CD14-positive monocyte (primary cell): ENCODE data around the gene ARHGEF9. TPM values are rescaled to one million over a fixed set of nuclear protein-coding genes. Genes with fewer than 3 reads are reported as not detected.

Experiments
- DNase-seq, 3 donors: peaks; one replicate each; pipeline ENCODE4 v3.0.0-alpha.2; 2011 to 2022
- H2AFZ ChIP-seq: 2 replicates; pipeline ENCODE4 v1.6.0; 2012; ENCODE audit warnings: mild to moderate bottlenecking, low read depth, low read length, inconsistent platforms; ENCODE audit not compliant: insufficient read depth, poor library complexity, severe bottlenecking
- H3K27ac ChIP-seq, 2 donors: 1 replicate in 1 of 2; 2 replicates in 1 of 2; pipeline ENCODE4 v1.5.1; 2012 to 2013; ENCODE audit warnings: low read length in 2 of 2, control low read depth in 1 of 2, inconsistent platforms in 1 of 2, low read depth in 1 of 2, mild to moderate bottlenecking in 1 of 2
- H3K27me3 ChIP-seq, 2 donors: one replicate each; pipeline versions ENCODE4 v1.6.0 to v1.6.1; 2011 to 2013; ENCODE audit warnings: low read length in 2 of 2; ENCODE audit not compliant: control insufficient read depth in 2 of 2, insufficient read depth in 2 of 2
- H3K36me3 ChIP-seq, 2 donors: replicated peaks in 1 of 2; 1 replicate in 1 of 2; 2 replicates in 1 of 2; pipeline versions ENCODE4 v1.5.1 to v1.6.1; 2012 to 2013; ENCODE audit warnings: low read length in 2 of 2, control low read depth in 1 of 2, inconsistent platforms in 1 of 2, mild to moderate bottlenecking in 1 of 2; ENCODE audit not compliant: insufficient read depth in 2 of 2, control insufficient read depth in 1 of 2
- H3K4me1 ChIP-seq, 2 donors: 1 replicate in 1 of 2; 2 replicates in 1 of 2; pipeline versions ENCODE4 v1.5.1 to v1.6.1; 2012 to 2013; ENCODE audit warnings: low read length in 2 of 2, control low read depth in 1 of 2, inconsistent platforms in 1 of 2, mild to moderate bottlenecking in 1 of 2, moderate library complexity in 1 of 2; ENCODE audit not compliant: insufficient read depth in 2 of 2, control insufficient read depth in 1 of 2
- H3K4me2 ChIP-seq: replicated peaks from 2 replicates; pipeline ENCODE3; 2012; ENCODE audit warnings: low read length, moderate library complexity, mild to moderate bottlenecking; ENCODE audit not compliant: poor library complexity, severe bottlenecking; ENCODE audit errors: extremely low read depth
- H3K4me3 ChIP-seq, 3 experiments: fragments of 200-600 bp in 1 of 3; sonication (generic) in 1 of 3; replicated peaks in 1 of 3; 1 replicate in 2 of 3; 2 replicates in 1 of 3; pipeline ENCODE4 v1.5.1; 2011 to 2013; ENCODE audit warnings: low read length in 3 of 3, mild to moderate bottlenecking in 3 of 3, control low read depth in 2 of 3, low read depth in 2 of 3, inconsistent platforms in 1 of 3, moderate library complexity in 1 of 3
- H3K79me2 ChIP-seq: 2 replicates; pipeline ENCODE4 v1.6.0; 2012; ENCODE audit warnings: mild to moderate bottlenecking, control low read depth, inconsistent platforms, low read length, moderate library complexity; ENCODE audit not compliant: insufficient read depth
- H3K9ac ChIP-seq: 2 replicates; pipeline ENCODE4 v1.6.0; 2017; ENCODE audit warnings: low read length, mild to moderate bottlenecking; ENCODE audit not compliant: insufficient read depth, poor library complexity, severe bottlenecking
- H3K9me3 ChIP-seq, 2 donors: replicated peaks in 1 of 2; 1 replicate in 1 of 2; 2 replicates in 1 of 2; pipeline versions ENCODE4 v1.5.1 to v1.6.1; 2012 to 2013; ENCODE audit warnings: low read length in 2 of 2, control low read depth in 1 of 2; ENCODE audit not compliant: control insufficient read depth in 1 of 2, insufficient read depth in 1 of 2
- H4K20me1 ChIP-seq: 2 replicates; pipeline ENCODE4 v1.6.0; 2012; ENCODE audit warnings: mild to moderate bottlenecking, low read length, control low read depth, moderate library complexity; ENCODE audit not compliant: insufficient read depth
- H3K27ac Mint-ChIP-seq, 7 donors: one replicate each; pipeline ENCODE4 v1.8.0; 2020; ENCODE audit warnings: mild to moderate bottlenecking in 7 of 7, mixed read lengths in 7 of 7, moderate library complexity in 6 of 7, inconsistent platforms in 2 of 7
- H3K27me3 Mint-ChIP-seq, 3 donors: one replicate each; pipeline ENCODE4 v1.8.0; 2021 to 2022; ENCODE audit warnings: low read depth in 3 of 3, mild to moderate bottlenecking in 3 of 3, mixed read lengths in 3 of 3, moderate library complexity in 3 of 3, inconsistent platforms in 1 of 3
- H3K36me3 Mint-ChIP-seq, 2 donors: one replicate each; pipeline ENCODE4 v1.8.0; 2020; ENCODE audit warnings: mixed read lengths in 2 of 2, inconsistent platforms in 1 of 2, mild to moderate bottlenecking in 1 of 2
- H3K4me1 Mint-ChIP-seq: one replicate; pipeline ENCODE4 v1.8.0; 2020; ENCODE audit warnings: mild to moderate bottlenecking, mixed read lengths
- H3K4me3 Mint-ChIP-seq, 2 donors: one replicate each; pipeline ENCODE4 v1.8.0; 2020; ENCODE audit warnings: mild to moderate bottlenecking in 2 of 2, mixed read lengths in 2 of 2, moderate library complexity in 1 of 2
- H3K9me3 Mint-ChIP-seq, 7 donors: one replicate each; pipeline ENCODE4 v1.8.0; 2020 to 2022; ENCODE audit warnings: mixed read lengths in 7 of 7, mild to moderate bottlenecking in 6 of 7, moderate library complexity in 6 of 7, inconsistent platforms in 2 of 7
- WGBS: methylation state at CpG from one replicate; pipeline ENCODE4 v1.1.5; 2013; ENCODE audit warnings: missing lambda C conversion rate; ENCODE audit not compliant: insufficient coverage; 5-methylcytosine and 5-hydroxymethylcytosine counted together
- intact Hi-C, 2 donors: fragments of 100-400 bp; cut with micrococcal nuclease; formaldehyde crosslinking; loops; one replicate each; pipeline versions ENCODE4 v1.15.0 to v1.15.1; 2023
- polyA plus RNA-seq, 3 donors: library from polyadenylated mRNA; depleted of rRNA in 1 of 3; unstranded in 2 of 3; stranded (reverse) in 1 of 3; fragments of 300-500 nt in 2 of 3; fragments of >200 nt in 1 of 3; fragmentation: Illumina TruSeq in 2 of 3; gene quantifications; 1 replicate in 2 of 3; 2 replicates in 1 of 3; pipeline ENCODE4 v1.2.3, GENCODE V29; 2012 to 2021
- TF ChIP-seq, protein P1 (sequence below): fragments of 200-600 bp; IDR thresholded peaks from one replicate; pipeline ENCODE4 v1.8.0; 2022; ENCODE audit warnings: antibody characterized with exemption, mild to moderate bottlenecking

The ARHGEF9 gene
- polyA plus RNA-seq, 3 donors: 0.84 to 5.5 (median 2.6) TPM

DNA sequence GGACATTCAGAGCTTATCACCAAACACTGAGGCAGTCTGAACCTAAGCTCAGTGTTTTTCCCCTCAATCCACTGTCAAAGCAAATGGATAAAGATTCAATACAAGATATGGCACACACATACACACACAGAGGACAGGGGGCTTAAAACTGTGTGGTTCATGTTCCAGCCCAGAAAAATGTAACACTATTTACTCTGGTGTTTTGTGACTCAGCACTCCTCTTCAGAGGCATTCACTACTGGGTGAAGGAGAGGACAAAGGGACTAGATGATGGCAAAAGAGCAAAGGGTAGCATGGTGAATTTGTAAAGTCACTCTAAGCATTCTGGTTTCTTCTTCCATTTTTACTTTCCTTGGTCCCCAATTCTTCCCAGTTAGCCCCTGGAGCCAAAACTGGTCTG lies 120.3 kb downstream of the ARHGEF9 start:
- Histone ChIP-seq H3K4me1 (no peaks in the 10 kb centered on the region), H3K36me3 (peaks cover 0 to 4% of the 10 kb centered on the region in 2 donors), H3K9me3 (no peaks in the 10 kb centered on the region), H3K27ac (no peak overlapping the region), H4K20me1 (no peaks in the 10 kb centered on the region), H3K4me3 (no peak overlapping the region), H3K27me3 (no peaks in the 10 kb centered on the region), H3K9ac (no peak overlapping the region), H2AFZ (no peak overlapping the region), H3K4me2 (no peak overlapping the region), H3K79me2 (no peaks in the 10 kb centered on the region)
- Mint-ChIP-seq H3K9me3 (peaks cover 0 to 10% (median 2%) of the 10 kb centered on the region in 7 donors), H3K27me3 (peaks cover 0 to 1% (median 0%) of the 10 kb centered on the region in 3 donors), H3K27ac (no peak overlapping the region), H3K36me3 (peaks cover 19 to 22% of the 10 kb centered on the region in 2 donors), H3K4me3 (no peak overlapping the region), H3K4me1 (no peaks in the 10 kb centered on the region)
- TF ChIP-seq, protein P1, sequence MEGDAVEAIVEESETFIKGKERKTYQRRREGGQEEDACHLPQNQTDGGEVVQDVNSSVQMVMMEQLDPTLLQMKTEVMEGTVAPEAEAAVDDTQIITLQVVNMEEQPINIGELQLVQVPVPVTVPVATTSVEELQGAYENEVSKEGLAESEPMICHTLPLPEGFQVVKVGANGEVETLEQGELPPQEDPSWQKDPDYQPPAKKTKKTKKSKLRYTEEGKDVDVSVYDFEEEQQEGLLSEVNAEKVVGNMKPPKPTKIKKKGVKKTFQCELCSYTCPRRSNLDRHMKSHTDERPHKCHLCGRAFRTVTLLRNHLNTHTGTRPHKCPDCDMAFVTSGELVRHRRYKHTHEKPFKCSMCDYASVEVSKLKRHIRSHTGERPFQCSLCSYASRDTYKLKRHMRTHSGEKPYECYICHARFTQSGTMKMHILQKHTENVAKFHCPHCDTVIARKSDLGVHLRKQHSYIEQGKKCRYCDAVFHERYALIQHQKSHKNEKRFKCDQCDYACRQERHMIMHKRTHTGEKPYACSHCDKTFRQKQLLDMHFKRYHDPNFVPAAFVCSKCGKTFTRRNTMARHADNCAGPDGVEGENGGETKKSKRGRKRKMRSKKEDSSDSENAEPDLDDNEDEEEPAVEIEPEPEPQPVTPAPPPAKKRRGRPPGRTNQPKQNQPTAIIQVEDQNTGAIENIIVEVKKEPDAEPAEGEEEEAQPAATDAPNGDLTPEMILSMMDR: no peak
- no peak for DNase-seq
- intact Hi-C loops: no loop called here

DNA sequence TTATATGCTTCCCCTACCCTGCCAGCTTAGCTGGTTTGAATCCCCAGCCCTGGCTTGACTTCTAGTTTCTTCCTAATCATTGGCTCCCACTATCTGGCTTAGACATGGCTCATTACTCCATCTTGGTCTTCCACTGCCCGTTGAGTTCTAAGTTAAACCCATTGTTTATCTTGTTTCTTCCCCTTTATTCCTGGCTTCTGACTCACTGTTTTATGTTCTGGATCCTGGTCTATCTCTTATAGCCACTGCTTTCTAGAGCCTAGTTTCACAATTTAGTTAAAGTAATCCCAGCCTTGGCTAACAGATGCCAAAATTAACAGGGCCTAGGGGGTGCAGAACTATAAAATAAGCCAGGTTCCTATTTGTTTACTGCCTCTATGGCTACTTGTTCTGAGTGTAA lies 120.9 kb downstream of the ARHGEF9 start:
- no CpG with 5 or more reads among the region's 1 CpG for WGBS
- H3K36me3 ChIP-seq: peaks cover 0 to 4% of the 10 kb centered on the region in 2 donors
- intact Hi-C loops: no loop called here
- H4K20me1 ChIP-seq: no peaks in the 10 kb centered on the region
- H3K27me3 Mint-ChIP-seq: peaks cover 0 to 1% (median 0%) of the 10 kb centered on the region in 3 donors
- no peak overlapping the region for H2AFZ ChIP-seq
- no peaks in the 10 kb centered on the region for H3K9me3 ChIP-seq
- H3K27me3 ChIP-seq: no peaks in the 10 kb centered on the region
- H3K27ac ChIP-seq: no peak overlapping the region
- TF ChIP-seq, protein P1: no peak
- H3K4me3 ChIP-seq: no peak overlapping the region
- H3K9me3 Mint-ChIP-seq: peaks cover 0 to 10% (median 2%) of the 10 kb centered on the region in 7 donors
- H3K27ac Mint-ChIP-seq: no peak overlapping the region
- no peaks in the 10 kb centered on the region for H3K79me2 ChIP-seq
- no peak for DNase-seq
- H3K4me1 Mint-ChIP-seq: no peaks in the 10 kb centered on the region
- no peak overlapping the region for H3K4me3 Mint-ChIP-seq
- peaks cover 15 to 22% of the 10 kb centered on the region in 2 donors for H3K36me3 Mint-ChIP-seq
- H3K4me1 ChIP-seq: no peaks in the 10 kb centered on the region
- no peak overlapping the region for H3K9ac ChIP-seq
- no peak overlapping the region for H3K4me2 ChIP-seq
